NCI-H446 (cell line): Measurements from ENCODE around the gene OR10H5.
"Not testable (repeated sequence)": the region's sequence is repeated elsewhere in the genome, so short reads cannot be mapped to it uniquely, and the experiment has no call there.

ENCODE experiments used
- DNase-seq, 2 experiments: peaks; one replicate each; lab custom pipeline; 2025; lab: John Stamatoyannopoulos, UW

OR10H5 gene

DNA sequence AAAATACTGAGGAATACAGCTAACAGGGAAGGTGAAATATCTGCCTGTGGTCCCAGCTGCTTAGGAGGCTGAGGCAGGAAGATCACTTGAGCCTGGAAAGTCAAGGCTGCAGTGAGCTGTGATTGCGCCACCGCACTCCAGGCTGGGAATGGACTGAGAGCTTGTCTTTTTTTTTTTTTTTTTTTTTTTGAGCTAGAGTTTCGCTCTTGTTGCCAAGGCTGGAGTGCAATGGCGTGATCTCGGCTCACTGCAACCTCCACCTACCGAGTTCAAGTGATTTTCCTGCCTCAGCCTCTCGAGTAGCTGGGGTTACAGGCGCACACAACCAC lies 56.4 kb downstream of the OR10H5 start:
- DNase-seq: not testable (repeated sequence)

DNA sequence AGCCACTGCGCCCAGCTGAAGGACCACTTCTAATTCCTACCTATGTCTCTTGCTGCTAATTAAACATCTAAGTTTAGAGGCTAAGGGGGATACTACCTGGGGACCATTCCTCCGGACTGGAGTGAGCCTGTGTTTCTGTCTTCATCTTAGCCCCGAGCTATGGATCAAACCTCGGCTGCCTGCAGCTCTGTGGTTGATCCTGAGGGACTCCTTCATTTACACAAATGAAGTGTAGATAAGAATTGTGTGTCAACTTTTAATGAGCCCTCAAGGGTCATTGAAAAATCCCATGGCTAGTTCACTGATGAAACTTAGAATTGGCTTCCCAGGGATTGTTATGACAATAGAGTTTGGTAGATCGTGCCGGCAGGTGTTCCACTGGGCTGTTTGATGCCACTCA lies 59.5 kb downstream of the OR10H5 start:
- DNase-seq: no peak

DNA sequence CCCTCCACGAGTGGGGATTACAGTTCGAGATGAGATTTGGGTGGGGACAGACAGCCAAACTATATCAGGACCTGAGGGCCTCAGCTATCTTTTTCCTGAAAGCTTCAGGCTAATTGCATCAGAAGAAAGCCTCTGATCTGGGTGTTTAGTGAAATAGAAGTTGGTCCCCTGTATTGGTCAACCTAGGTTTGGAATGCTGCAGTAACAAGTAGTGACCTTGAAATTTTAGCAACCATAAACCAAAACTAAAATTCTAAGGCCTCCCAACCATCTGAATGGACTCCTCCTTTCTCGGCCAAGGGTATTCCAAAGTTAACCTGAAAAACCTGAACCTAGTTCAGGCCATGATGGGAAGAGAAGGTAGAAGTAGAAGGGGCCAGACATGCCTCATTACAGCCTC lies 62.9 kb downstream of the OR10H5 start:
- no peak for DNase-seq
